A549 (cell line): ENCODE measurements around the gene NRIP3. TPM values are rescaled to one million over a fixed set of nuclear protein-coding genes. Genes with fewer than 3 reads are reported as not detected.
A peak's percentile ranks its signal among the peaks of the same experiment; 100 is the strongest.

Experiments used
- ATAC-seq, 2 experiments: fragments of 200-7000 bp in 1 of 2; fragments of >200 bp in 1 of 2; cut with Nextera tagmentation in 1 of 2; cut with Tn5 transposase in 1 of 2; 3 replicates each; pipeline versions ENCODE4 v1.8.0 to v1.9.1; 2018 to 2020; ENCODE audit warnings: mild to moderate bottlenecking in 1 of 2, moderate library complexity in 1 of 2
- CTCF ChIA-PET: fragments of 300-600 bp; sonication (Branson Sonifier 250); formaldehyde crosslinking; extraction: SDS; loops from one replicate; lab custom pipeline; 2021; ENCODE audit warnings: antibody characterized with exemption, inconsistent platforms; lab: Yijun Ruan, JAX
- POLR2A ChIA-PET: fragments of 350-600 bp; formaldehyde crosslinking; extraction: SDS; loops from one replicate; lab custom pipeline; 2021; ENCODE audit warnings: antibody characterized with exemption, inconsistent platforms; lab: Yijun Ruan, JAX
- DNase-seq, 2 experiments: peaks; one replicate each; pipeline versions ENCODE4 v3.0.0 to v3.0.0-alpha.2; 2011 to 2016; ENCODE audit warnings: low read depth in 1 of 2, low spot score in 1 of 2
- FAIRE-seq: peaks from 2 replicates; lab custom pipeline; 2011; peaks lifted over from hg19 to GRCh38; lab: Jason Lieb, UNC
- H3K27ac ChIP-seq, 2 experiments: fragments of >200 bp; sonication (Bioruptor Twin); formaldehyde crosslinking; 3 replicates each; pipeline ENCODE4 v1.5.1; 2016 to 2017
- H3K4me1 ChIP-seq: fragments of >200 bp; sonication (Bioruptor Twin); formaldehyde crosslinking; 3 replicates; pipeline ENCODE4 v1.6.1; 2016
- H3K4me2 ChIP-seq: fragments of >200 bp; sonication (Bioruptor Twin); formaldehyde crosslinking; 3 replicates; pipeline ENCODE4 v1.6.1; 2016
- H3K4me3 ChIP-seq: fragments of >200 bp; sonication (Bioruptor Twin); formaldehyde crosslinking; 3 replicates; pipeline ENCODE4 v1.5.1; 2016
- H3K9me3 ChIP-seq: fragments of >200 bp; sonication (Bioruptor Twin); formaldehyde crosslinking; 3 replicates; pipeline ENCODE4 v1.6.1; 2016
- CEBPB ChIP-seq, 2 experiments: fragments of >200 bp in 1 of 2; sonication (Bioruptor Twin) in 1 of 2; formaldehyde crosslinking in 1 of 2; IDR thresholded peaks; 2 replicates each; pipeline ENCODE4 v1.6.1; 2012 to 2016
- ESRRA ChIP-seq: fragments of 150-350 bp; IDR thresholded peaks from 2 replicates; pipeline ENCODE4 v1.6.1; 2014; ENCODE audit warnings: mild to moderate bottlenecking, low read length, borderline replicate concordance
- FOSB ChIP-seq: fragments of 250-450 bp; sonication (Bioruptor Pico); IDR thresholded peaks from 2 replicates; pipeline ENCODE4 v1.5.0; 2020; ENCODE audit warnings: mild to moderate bottlenecking, moderate library complexity
- GATA3 ChIP-seq: IDR thresholded peaks from 2 replicates; pipeline ENCODE4 v1.6.1; 2012; ENCODE audit warnings: borderline replicate concordance
- HDAC2 ChIP-seq: fragments of 200-600 bp; sonication (generic); IDR thresholded peaks from 2 replicates; pipeline ENCODE4 v1.6.1; 2016
- HOXA7 ChIP-seq: fragments of 250-450 bp; sonication (Bioruptor Pico); IDR thresholded peaks from 2 replicates; pipeline ENCODE4 v1.5.0; 2020; ENCODE audit warnings: mild to moderate bottlenecking, moderate library complexity
- HOXB5 ChIP-seq: fragments of 250-450 bp; sonication (Bioruptor Pico); IDR thresholded peaks from 2 replicates; pipeline ENCODE4 v1.5.0; 2020; ENCODE audit warnings: mild to moderate bottlenecking, moderate library complexity
- JUN ChIP-seq, 2 experiments: fragments of >200 bp; sonication (Bioruptor Twin); formaldehyde crosslinking; IDR thresholded peaks; 2 replicates in 1 of 2; 3 replicates in 1 of 2; pipeline ENCODE4 v1.6.1; 2016 to 2017
- KDM1A ChIP-seq: fragments of 200-600 bp; sonication (generic); IDR thresholded peaks from 2 replicates; pipeline ENCODE4 v1.6.1; 2016; ENCODE audit warnings: low read depth, mild to moderate bottlenecking
- KDM5A ChIP-seq: fragments of 200-600 bp; sonication (generic); IDR thresholded peaks from 2 replicates; pipeline ENCODE4 v1.6.1; 2016; ENCODE audit warnings: antibody characterized with exemption, mild to moderate bottlenecking
- MAZ ChIP-seq: fragments of 150-350 bp; IDR thresholded peaks from 2 replicates; pipeline ENCODE4 v1.6.1; 2014; ENCODE audit warnings: antibody characterized with exemption, low read depth, low read length, borderline replicate concordance
- MYC ChIP-seq: IDR thresholded peaks from 2 replicates; pipeline ENCODE4 v1.6.1; 2012; ENCODE audit warnings: mild to moderate bottlenecking, inconsistent platforms, low read length, improper control_type of control experiment, borderline replicate concordance
- NPAS2 ChIP-seq: fragments of 250-450 bp; sonication (Bioruptor Pico); IDR thresholded peaks from 2 replicates; pipeline ENCODE4 v1.8.0; 2022; ENCODE audit warnings: mild to moderate bottlenecking, moderate library complexity, borderline replicate concordance
- PHF8 ChIP-seq: fragments of 200-600 bp; sonication (generic); IDR thresholded peaks from 2 replicates; pipeline ENCODE4 v1.6.1; 2016; ENCODE audit warnings: low read depth, mild to moderate bottlenecking, antibody characterized with exemption, moderate library complexity, borderline replicate concordance
- POLR2A ChIP-seq: IDR thresholded peaks from 2 replicates; pipeline ENCODE4 v1.6.1; 2012; ENCODE audit warnings: mild to moderate bottlenecking, low read length
- POLR2AphosphoS2 ChIP-seq: conservative IDR thresholded peaks from 2 replicates; pipeline ENCODE4 v1.6.1; 2012; ENCODE audit warnings: low read length, improper control_type of control experiment, inconsistent platforms
- RCOR1 ChIP-seq: fragments of 150-350 bp; IDR thresholded peaks from 2 replicates; pipeline ENCODE4 v1.6.1; 2014; ENCODE audit warnings: antibody characterized with exemption, low read length, low read depth
- TP53 ChIP-seq: fragments of 250-450 bp; sonication (Bioruptor Pico); IDR thresholded peaks from 2 replicates; pipeline ENCODE4 v1.5.0; 2021; ENCODE audit warnings: mild to moderate bottlenecking, moderate library complexity
- WGBS: methylation state at CpG from one replicate; pipeline ENCODE4 v1.1.6; 2017; ENCODE audit errors: missing lambda C conversion rate; 5-methylcytosine and 5-hydroxymethylcytosine counted together
- polyA plus RNA-seq, 4 experiments: library from polyadenylated mRNA; depleted of rRNA in 3 of 4; stranded (reverse); fragments of >200 nt; fragmentation: RNase III in 1 of 4; extraction: RNeasy Plus Mini Kit Qiagen cat#74134 plus additional on column Dnase treatment in 1 of 4; gene quantifications; 2 replicates in 3 of 4; 3 replicates in 1 of 4; pipeline ENCODE4 v1.2.3, GENCODE V29; 2011 to 2017
- TF ChIP-seq, protein P1 (sequence below): fragments of 450-650 bp; IDR thresholded peaks from 2 replicates; pipeline ENCODE4 v1.6.1; 2014; ENCODE audit warnings: antibody characterized with exemption
- TF ChIP-seq, protein P2 (sequence below): IDR thresholded peaks from 2 replicates; pipeline ENCODE4 v1.6.1; 2012
- TF ChIP-seq, protein P3 (sequence below): fragments of 250-450 bp; sonication (Bioruptor Pico); IDR thresholded peaks from 2 replicates; pipeline ENCODE4 v1.5.0; 2021; ENCODE audit warnings: mild to moderate bottlenecking, moderate library complexity, borderline replicate concordance
- TF ChIP-seq, protein P4 (sequence below): fragments of >200 bp; sonication (Bioruptor Twin); formaldehyde crosslinking; IDR thresholded peaks from 3 replicates; pipeline ENCODE4 v1.6.1; 2016
- TF ChIP-seq, protein P5 (sequence below): fragments of 250-450 bp; sonication (Bioruptor Pico); IDR thresholded peaks from 2 replicates; pipeline ENCODE4 v1.5.0; 2020; ENCODE audit warnings: low read depth, mild to moderate bottlenecking, moderate library complexity

Gene NRIP3
- polyA plus RNA-seq, 2 of the 4 experiments (the other 2 are of a cell fraction) = 0.49 to 1.0 TPM

DNA sequence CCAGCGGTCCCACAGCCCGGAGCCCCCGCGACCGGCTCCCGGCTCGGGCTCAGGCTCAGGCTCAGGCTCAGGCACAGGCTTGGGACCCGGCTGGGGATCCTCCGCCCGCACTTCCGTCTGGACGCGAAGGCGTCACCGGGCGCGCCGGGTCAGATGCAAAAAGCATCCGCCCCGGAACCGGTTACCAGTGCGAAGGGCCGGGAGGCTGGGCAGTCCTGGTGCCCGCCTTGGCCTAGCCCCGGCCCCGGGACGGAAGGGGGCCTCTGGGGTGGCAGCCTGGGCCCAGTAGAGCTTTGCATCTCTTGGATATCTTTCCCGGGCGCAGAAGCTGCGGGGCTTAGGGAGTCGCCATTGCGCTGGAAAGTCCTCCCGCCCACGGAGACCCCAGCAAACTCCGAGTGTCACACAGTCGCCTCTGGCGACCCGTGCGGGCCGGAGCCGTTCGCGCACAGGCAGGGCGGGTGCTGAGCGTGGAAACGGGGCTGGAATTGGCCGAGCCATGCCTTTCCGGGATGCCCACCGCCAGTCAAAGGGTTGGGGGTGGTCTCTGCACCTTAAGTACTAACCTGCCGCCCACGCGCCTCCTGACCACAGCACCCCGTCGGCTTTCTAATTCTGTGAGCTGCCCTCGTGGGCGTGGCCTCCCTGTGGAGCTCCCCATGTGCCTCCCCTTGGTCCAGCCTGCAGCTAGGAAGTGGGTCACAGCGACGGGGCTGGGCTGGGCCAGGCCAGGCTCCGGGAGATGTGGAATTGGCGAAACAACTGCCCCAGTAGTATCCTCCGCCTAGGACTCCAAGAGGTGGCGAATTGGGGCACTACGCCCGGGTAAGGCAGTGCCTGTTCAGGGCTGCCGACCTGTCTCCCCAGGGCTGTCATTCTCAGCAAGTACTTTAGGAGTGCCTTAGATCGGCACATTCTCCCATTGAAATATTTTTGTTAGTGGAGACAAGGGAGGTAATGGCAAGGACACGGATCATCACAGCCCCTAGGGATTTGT is 39.2 kb downstream of the NRIP3 start, which contains the start of gene TMEM9B:
Gene TMEM9B, minus strand, starts transcription at position 119 of the 997 bp plus-strand sequence. CDS start 129 bp downstream, outside the sequence.
- Histone ChIP-seq H3K4me2 (peak within 1 kb of the TSS; percentile 90), H3K4me1 (peaks cover 23% of the 10 kb centered on the region), H3K9me3 (no peaks in the 10 kb centered on the region), H3K4me3 (peak within 1 kb of the TSS; percentile 78), H3K27ac (peak within 1 kb of the TSS; percentile 96)
- FAIRE-seq (peak; percentile 39), DNase-seq (peak; percentile 87 to 92), ATAC-seq (peak; percentile 93 to 94)
- TF ChIP-seq, protein P1, sequence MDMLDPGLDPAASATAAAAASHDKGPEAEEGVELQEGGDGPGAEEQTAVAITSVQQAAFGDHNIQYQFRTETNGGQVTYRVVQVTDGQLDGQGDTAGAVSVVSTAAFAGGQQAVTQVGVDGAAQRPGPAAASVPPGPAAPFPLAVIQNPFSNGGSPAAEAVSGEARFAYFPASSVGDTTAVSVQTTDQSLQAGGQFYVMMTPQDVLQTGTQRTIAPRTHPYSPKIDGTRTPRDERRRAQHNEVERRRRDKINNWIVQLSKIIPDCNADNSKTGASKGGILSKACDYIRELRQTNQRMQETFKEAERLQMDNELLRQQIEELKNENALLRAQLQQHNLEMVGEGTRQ = peak; percentile 23; the same call in 1 of the 2 replicates
- TF ChIP-seq, protein P2, sequence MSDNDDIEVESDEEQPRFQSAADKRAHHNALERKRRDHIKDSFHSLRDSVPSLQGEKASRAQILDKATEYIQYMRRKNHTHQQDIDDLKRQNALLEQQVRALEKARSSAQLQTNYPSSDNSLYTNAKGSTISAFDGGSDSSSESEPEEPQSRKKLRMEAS = peak; percentile 91
- TF ChIP-seq ESRRA (0 out of 2 replicates have a peak, but pooled peaks have one; percentile 15), CEBPB (IDR thresholded peaks at IDR 0.05) (peak in 1 of 2 experiments; percentile 6; a peak in 1 of 4 replicates), HOXA7 (CRISPR knock-in tag) (0 out of 2 replicates have a peak, but pooled peaks have one; percentile 32), RCOR1 (no peak), GATA3 (peak; percentile 44; the same call in 1 of the 2 replicates), KDM5A (peak; percentile 48; the same call in 1 of the 2 replicates), POLR2A (peak; percentile 65), KDM1A (no peak), TP53 (CRISPR knock-in tag) (0 out of 2 replicates have a peak, but pooled peaks have one; percentile 56), MAZ (0 out of 2 replicates have a peak, but pooled peaks have one; percentile 8), HOXB5 (no peak; the same call in 1 of the 2 replicates), NPAS2 (CRISPR knock-in tag) (no peak), JUN (IDR thresholded peaks at IDR 0.05) (peak; percentile 88 to 96), HDAC2 (no peak), MYC (peak; percentile 84), FOSB (no peak), POLR2AphosphoS2 (no peak), PHF8 (peak; percentile 99)
- TF ChIP-seq, protein P3, sequence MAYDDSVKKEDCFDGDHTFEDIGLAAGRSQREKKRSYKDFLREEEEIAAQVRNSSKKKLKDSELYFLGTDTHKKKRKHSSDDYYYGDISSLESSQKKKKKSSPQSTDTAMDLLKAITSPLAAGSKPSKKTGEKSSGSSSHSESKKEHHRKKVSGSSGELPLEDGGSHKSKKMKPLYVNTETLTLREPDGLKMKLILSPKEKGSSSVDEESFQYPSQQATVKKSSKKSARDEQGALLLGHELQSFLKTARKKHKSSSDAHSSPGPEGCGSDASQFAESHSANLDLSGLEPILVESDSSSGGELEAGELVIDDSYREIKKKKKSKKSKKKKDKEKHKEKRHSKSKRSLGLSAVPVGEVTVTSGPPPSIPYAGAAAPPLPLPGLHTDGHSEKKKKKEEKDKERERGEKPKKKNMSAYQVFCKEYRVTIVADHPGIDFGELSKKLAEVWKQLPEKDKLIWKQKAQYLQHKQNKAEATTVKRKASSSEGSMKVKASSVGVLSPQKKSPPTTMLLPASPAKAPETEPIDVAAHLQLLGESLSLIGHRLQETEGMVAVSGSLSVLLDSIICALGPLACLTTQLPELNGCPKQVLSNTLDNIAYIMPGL (CRISPR knock-in tag) = 0 out of 2 replicates have a peak, but pooled peaks have one; percentile 69
- TF ChIP-seq, protein P4, sequence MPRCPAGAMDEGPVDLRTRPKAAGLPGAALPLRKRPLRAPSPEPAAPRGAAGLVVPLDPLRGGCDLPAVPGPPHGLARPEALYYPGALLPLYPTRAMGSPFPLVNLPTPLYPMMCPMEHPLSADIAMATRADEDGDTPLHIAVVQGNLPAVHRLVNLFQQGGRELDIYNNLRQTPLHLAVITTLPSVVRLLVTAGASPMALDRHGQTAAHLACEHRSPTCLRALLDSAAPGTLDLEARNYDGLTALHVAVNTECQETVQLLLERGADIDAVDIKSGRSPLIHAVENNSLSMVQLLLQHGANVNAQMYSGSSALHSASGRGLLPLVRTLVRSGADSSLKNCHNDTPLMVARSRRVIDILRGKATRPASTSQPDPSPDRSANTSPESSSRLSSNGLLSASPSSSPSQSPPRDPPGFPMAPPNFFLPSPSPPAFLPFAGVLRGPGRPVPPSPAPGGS = peak; percentile 84; the same call in 1 of the 3 replicates
- TF ChIP-seq, protein P5, sequence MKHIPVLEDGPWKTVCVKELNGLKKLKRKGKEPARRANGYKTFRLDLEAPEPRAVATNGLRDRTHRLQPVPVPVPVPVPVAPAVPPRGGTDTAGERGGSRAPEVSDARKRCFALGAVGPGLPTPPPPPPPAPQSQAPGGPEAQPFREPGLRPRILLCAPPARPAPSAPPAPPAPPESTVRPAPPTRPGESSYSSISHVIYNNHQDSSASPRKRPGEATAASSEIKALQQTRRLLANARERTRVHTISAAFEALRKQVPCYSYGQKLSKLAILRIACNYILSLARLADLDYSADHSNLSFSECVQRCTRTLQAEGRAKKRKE = peak; percentile 30; the same call in 1 of the 2 replicates
- ChIA-PET POLR2A (interaction anchor here (0.6 to 1.8 kb wide), 13 partner anchors 9 to 648 kb away, joined by 3 to 12 read pairs (median 3); partner anchors contain the start of genes RPL27A and TRIM66), CTCF (interaction anchor here (0.6 to 2.4 kb wide), 6 partner anchors 9 to 173 kb away, joined by 3 to 9 read pairs (median 3); no protein-coding TSS in a partner anchor)
- WGBS = 2% methylated on average over 35 of the region's 67 CpGs
